GM12892 (cell line): ENCODE data around the gene COL13A1.

Experiments used
- DNase-seq: peaks from one replicate; pipeline ENCODE4 v3.0.0; 2011; ENCODE audit not compliant: insufficient read length
- FAIRE-seq: peaks from 2 replicates; lab custom pipeline; 2011; peaks lifted over from hg19 to GRCh38; lab: Jason Lieb, UNC
- POLR2A ChIP-seq: IDR thresholded peaks from 2 replicates; pipeline ENCODE4 v1.6.1; 2011; ENCODE audit warnings: low read depth, low read length, control low read depth
- POLR2AphosphoS5 ChIP-seq: IDR thresholded peaks from 2 replicates; pipeline ENCODE4 v1.6.1; 2011; ENCODE audit warnings: low read depth, low read length, control low read depth
- TAF1 ChIP-seq: IDR thresholded peaks from 2 replicates; pipeline ENCODE4 v1.6.1; 2011; ENCODE audit warnings: low read depth, mild to moderate bottlenecking, control low read depth, low read length, borderline replicate concordance

COL13A1 gene

GRCh38 chr10:69913606-69914382, 112.1 kb downstream of the COL13A1 start:
- no peak for DNase-seq
- FAIRE-seq, result no peak
- no peak for TF ChIP-seq POLR2A
- TF ChIP-seq TAF1, result no peak
- no peak for TF ChIP-seq POLR2AphosphoS5

- DNase-seq (peak; percentile 71), FAIRE-seq (no peak)
- TF ChIP-seq TAF1, result no peak
- TF ChIP-seq POLR2A, result no peak
- TF ChIP-seq POLR2AphosphoS5, result no peak
Observed at GRCh38 chr10:69914398-69915214, 112.9 kb downstream of the COL13A1 start.

- FAIRE-seq (no peak), DNase-seq (no peak)
- no peak for TF ChIP-seq POLR2A
- TF ChIP-seq POLR2AphosphoS5, result no peak
- TF ChIP-seq TAF1, result no peak
Observed at GRCh38 chr10:69915215-69915560, 113.5 kb downstream of the COL13A1 start.

GRCh38 chr10:69916118-69916517, 114.4 kb downstream of the COL13A1 start:
- DNase-seq, result no peak
- FAIRE-seq, result no peak
- TF ChIP-seq POLR2A (no peak), TAF1 (no peak), POLR2AphosphoS5 (no peak)

GRCh38 chr10:69918036-69918435, 116.3 kb downstream of the COL13A1 start:
- TF ChIP-seq POLR2A, result no peak
- no peak for TF ChIP-seq TAF1
- TF ChIP-seq POLR2AphosphoS5, result no peak
- FAIRE-seq, result no peak
- DNase-seq, result no peak

GRCh38 chr10:69919250-69919649, 117.5 kb downstream of the COL13A1 start:
- DNase-seq, result no peak
- TF ChIP-seq POLR2AphosphoS5 (no peak), TAF1 (no peak), POLR2A (no peak)
- no peak for FAIRE-seq

GRCh38 chr10:69925111-69925510, 123.4 kb downstream of the COL13A1 start:
- TF ChIP-seq POLR2A, result no peak
- no peak for FAIRE-seq

GRCh38 chr10:69928339-69928738, 126.6 kb downstream of the COL13A1 start:
- DNase-seq (no peak), FAIRE-seq (no peak)

More at GRCh38 chr10:69925111-69925510, 123.4 kb downstream of the COL13A1 start:
- no peak for DNase-seq

GRCh38 chr10:69929575-69929974, 127.9 kb downstream of the COL13A1 start:
- TF ChIP-seq POLR2AphosphoS5, result no peak
- no peak for TF ChIP-seq TAF1
- FAIRE-seq (no peak), DNase-seq (no peak)

More at GRCh38 chr10:69928339-69928738, 126.6 kb downstream of the COL13A1 start:
- no peak for TF ChIP-seq POLR2AphosphoS5
- TF ChIP-seq POLR2A, result no peak
- TF ChIP-seq TAF1, result no peak

- TF ChIP-seq POLR2A, result no peak
- no peak for TF ChIP-seq POLR2AphosphoS5
- TF ChIP-seq TAF1, result no peak
- DNase-seq (no peak), FAIRE-seq (no peak)
Observed at GRCh38 chr10:69934768-69935167, 133.1 kb downstream of the COL13A1 start.

- no peak for TF ChIP-seq POLR2AphosphoS5
- TF ChIP-seq TAF1, result no peak
- DNase-seq, result no peak
- no peak for FAIRE-seq
Observed at GRCh38 chr10:69936091-69936490, 134.4 kb downstream of the COL13A1 start.

- no peak for TF ChIP-seq POLR2A
- no peak for TF ChIP-seq POLR2AphosphoS5
- no peak for TF ChIP-seq TAF1
- no peak for FAIRE-seq
- DNase-seq, result no peak
Observed at GRCh38 chr10:69938541-69938991, 136.9 kb downstream of the COL13A1 start.

GRCh38 chr10:69939061-69939460, 137.4 kb downstream of the COL13A1 start:
- TF ChIP-seq POLR2AphosphoS5 (no peak), POLR2A (no peak), TAF1 (no peak)
- no peak for FAIRE-seq
- no peak for DNase-seq
